HG02642 (cell line): ENCODE data around the gene USP12.
"Not testable (repeated sequence)": the region's sequence is repeated elsewhere in the genome, so short reads cannot be mapped to it uniquely, and the experiment has no call there.

Experiments used
- ATAC-seq: cut with Tn5 transposase; IDR thresholded peaks from one replicate; pipeline ENCODE4 v1.9.1; 2021; ENCODE audit warnings: mild to moderate bottlenecking; ENCODE audit not compliant: unreplicated experiment, poor library complexity

The USP12 gene

DNA sequence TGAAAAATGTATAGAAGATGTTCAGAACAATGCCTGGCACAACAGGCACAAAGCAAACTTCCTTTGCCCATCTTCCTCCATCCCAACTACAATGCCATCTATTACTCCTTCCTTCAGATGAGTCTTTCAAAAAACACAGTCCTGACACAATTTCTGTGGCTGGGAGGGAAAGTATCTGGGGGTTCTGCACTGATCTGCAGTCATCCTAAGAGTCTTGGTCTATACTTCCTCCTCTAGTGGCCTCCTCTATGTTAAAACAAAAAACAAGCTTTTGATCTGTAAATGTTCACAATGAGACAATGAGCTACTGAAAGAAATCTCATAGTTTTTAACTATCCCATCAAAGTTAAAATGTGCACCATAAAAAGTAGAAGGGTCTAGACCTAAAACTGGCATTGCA, 44.8 kb downstream of the USP12 start:
- ATAC-seq = no peak

DNA sequence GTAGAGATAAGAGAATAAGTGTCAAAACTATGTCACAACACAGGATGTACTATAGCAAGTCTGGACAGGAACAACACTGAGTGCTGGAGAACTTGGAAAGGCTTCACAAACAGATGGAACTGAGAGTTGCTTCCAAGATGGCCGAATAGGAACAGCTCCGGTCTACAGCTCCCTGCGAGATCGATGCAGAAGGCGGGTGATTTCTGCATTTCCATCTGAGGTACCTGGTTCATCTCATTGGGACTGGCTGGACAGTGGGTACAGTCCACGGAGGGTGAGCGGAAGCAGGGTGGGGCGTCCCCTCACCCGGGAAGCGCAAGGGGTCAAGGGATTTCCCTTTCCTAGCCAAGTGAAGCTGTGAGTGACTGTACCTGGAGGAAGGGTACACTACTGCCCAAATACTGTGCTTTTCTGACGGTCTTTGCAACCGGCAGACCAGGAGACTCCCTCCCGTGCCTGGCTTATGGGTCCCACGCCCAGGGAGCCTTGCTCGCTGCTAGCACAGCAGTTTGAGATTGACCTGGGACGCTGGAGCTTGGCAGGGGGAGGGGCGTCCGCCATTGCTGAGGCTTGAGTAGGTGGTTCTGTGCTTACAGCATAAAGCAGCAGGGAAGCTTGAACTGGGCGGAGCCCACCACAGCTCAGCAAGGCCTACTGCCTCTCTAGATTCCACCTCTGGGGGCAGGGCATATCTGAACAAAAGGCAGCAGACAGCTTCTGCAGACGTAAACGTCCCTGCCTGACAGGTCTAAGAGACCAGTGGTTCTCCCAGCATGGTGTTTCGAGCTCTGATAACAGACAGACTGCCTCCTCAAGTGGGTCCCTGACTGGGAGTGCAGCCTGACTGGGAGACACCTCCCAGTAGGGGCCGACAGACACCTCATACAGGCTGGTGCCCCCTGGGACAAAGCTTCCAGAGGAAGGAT, 46.0 kb downstream of the USP12 start:
- ATAC-seq = no peak

DNA sequence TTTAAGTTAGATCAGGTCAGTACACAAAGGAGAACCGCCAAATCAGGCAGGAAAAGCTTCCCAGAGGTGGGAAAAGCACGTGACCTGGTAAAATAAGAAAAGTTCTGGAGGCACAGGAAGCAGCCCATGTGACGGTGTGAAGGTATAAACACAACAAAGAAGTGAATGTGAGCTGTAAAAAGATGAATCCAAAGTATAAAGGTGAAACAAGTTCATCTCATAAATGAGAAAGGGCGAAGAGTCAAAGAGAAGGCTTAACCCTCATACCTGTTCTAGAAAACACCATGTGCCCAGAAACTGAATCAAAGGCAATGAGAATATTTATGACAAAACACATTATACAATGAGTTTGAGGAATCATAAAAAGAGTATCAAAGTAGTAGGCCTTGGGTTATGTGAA, 47.0 kb downstream of the USP12 start:
- ATAC-seq = no peak

DNA sequence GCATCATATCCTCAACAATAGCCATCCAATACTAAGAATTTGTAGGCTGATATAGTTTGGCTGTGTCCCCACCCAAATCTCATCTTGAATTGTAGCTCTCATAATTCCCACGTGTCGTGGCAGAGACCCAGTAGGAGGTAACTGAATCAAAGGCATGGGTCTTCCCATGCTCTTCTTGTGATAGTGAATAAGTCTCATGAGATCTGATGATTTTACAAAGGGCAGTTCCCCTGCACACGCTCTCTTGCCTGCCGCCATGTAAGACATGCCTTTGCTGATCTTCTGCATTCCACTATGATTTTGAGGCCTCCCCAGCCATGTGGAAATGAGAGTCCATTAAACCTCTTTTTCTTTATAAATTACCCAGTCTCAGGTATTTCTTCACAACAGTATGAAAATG, 48.2 kb downstream of the USP12 start:
- ATAC-seq = not testable (repeated sequence)

DNA sequence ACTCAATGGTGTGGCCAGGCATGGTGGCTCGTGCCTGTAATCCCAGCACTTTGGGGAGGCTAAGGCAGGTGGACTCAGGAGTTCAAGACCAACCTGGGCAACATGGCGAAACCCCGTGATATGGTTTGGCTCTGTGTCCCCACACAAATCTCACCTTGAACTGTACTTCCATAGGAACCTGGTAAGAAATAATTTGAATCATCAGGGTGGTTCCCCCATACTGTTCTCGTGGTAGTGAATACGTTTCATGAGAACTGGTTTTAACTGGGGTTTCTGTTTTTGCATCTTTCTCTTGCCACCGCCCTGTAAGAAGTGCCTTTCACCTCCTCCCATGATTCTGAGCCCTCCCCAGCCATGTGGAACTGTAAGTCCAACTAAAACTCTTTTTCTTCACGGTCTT, 49.6 kb downstream of the USP12 start:
- no peak for ATAC-seq

DNA sequence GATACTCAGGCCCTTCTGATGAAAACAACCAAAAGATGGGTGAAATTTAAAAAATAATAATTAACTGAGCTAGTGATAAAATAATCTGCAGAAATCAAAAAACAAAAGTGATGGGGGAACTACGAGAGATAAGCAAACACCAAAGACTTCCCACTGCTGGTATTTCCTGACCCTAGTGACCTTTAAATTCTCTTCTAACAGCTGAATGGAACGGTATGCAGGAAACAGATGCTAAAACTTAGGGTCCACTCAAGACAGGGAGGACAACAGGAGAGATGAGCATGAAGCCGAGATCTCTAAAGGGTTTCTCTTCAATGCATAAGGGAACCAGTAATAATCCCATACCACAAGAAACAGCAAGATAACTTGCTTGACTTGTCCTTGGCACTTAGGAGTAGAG, 50.8 kb downstream of the USP12 start:
- ATAC-seq = no peak

DNA sequence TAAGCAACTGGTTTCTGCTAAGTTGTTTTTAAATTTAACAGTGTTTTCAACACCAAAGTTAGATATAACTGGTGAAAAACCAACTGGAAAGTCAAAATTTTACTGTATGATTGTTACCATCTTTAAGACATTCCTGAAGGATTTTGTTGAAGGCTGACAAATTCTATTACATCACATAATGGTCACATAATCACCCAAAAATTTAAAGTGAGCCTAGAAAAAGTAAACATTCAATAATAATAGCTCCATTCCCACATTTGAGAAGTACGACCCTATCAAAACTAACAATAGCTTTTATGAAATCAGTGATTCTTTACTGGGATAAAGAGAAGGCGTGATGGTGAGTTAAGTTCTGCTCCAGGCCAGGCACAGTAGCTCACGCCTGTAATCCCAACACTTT, 51.6 kb downstream of the USP12 start:
- ATAC-seq = no peak

DNA sequence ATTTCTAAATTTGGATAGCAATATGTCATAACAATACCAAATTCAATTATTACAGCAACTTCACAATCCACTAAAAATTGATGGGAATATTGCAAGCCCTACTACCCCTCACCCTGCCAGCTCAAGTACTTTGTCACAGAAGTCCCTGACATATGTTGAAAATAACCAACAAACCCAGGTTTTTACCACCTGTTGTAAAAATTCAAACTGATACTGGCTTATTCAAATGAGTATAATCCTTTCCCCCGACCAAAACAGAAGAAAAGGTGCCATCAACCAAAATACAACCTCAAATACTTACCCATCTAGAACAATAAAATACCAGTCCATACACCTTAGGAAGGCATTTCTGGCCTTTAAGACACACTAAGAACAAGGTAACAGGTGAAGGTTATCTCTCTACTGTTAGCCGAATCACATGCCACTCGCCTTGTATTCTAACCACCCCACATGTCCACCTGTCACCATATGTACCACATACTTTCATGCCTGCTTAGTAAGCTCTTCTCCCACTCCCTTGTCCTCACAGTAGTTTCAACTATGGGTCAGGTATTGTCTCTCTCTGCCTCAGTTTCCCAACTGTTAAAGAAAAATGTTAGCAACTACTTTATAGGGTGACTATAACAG, 53.1 kb downstream of the USP12 start:
- no peak for ATAC-seq

DNA sequence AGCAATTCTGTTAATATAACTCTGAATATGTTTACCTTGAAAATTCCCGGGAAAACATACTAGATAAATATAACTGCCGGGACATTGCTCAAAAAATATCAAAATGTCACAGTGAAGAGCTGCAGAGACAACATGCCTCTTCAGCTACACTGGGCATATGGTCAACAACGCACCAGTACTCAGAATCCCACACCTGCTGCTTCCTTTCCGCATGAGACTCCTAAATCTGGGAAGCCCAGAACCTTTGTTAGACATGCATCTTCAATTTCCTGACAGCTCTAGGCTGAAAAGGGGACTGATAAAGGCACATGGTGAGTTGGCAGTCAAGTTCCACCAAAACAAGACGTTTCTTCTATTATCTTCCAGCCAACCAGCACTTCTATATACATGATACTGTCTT, 53.7 kb downstream of the USP12 start:
- ATAC-seq = no peak

DNA sequence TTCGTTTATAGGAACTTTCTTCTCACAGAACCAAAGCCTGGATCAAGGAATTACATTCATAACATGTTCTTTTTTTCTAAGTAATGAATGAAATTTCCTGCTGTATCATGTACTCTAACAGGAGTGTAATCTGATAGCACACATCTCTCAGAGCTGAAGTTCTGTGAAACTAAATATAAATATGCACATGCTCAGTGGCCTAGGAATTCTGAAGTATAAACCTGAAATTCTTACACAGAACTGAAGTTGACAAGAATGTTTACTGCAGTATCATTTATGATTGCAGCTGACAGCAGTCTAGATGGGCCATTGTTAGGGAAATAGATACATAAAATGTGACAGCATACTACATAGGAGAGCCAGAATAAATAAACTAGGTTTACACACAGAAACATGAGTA, 54.5 kb downstream of the USP12 start:
- no peak for ATAC-seq

DNA sequence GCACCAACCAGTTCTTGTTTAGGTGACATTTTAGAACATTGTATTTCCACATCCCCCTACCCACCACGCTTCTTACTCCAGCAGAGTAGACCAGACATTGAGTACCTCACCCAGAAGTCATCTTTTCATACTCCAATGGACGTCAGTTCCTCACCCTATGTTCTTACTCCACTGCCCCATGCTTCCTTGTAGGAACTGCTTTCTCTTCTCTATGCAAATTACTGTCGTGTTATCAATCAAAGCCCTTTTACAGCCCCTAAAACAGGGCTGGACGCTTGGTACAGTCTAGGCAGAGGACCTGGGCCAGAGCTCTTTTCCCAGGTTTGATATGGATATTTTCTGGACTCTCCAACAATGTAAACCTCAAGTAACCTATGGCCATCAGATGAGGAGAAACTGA, 58.2 kb downstream of the USP12 start:
- ATAC-seq = no peak

DNA sequence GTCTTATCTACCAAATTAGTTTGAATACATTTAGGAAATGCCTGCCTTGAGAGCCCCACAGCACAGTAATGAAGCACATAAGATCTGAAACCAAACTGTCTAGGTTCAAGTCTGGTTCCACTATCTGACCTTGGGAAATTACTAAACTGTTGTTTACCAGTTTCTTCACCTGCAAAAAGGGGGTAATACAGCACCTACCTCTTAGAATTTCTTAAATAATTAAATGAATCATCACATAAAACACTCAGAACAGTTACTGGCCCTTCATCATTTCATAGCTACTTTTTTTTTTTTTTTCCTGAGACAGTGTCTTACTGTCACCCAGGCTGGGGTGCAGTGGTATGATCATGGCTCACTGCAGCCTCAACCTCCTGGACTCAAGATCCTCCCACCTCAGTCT, 59.6 kb downstream of the USP12 start:
- ATAC-seq = no peak

DNA sequence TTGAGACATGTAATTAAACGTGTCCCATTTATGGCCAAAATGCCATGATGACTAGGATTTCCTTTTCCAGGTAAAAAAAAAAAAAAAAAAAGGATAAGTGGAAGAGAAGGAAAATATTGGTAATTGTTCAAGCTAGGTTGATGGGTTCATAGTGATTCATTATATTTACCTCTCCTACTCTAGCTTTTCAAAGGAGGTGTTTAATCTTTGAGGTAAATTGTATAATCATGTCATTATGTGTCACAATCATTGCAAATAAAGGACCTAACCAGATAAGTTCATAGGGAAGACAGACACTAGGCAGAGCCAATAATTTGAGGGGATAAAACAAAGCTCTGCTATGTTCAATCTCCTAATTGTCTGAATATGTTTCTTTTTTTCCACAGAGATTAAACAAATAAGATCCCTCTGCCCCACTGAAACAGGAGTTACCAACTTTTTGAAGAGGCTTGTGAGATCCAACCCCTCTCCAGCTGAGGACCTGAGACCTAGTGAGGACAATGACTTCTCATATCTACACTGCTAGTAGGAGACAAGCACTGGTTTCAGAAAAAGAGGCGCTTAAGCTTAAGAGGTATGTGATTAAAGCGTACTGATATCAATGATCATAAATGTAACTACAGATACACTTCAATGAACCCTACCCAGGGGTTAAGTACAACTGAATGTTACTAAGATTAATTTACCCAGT, 61.4 kb downstream of the USP12 start:
- no peak for ATAC-seq

DNA sequence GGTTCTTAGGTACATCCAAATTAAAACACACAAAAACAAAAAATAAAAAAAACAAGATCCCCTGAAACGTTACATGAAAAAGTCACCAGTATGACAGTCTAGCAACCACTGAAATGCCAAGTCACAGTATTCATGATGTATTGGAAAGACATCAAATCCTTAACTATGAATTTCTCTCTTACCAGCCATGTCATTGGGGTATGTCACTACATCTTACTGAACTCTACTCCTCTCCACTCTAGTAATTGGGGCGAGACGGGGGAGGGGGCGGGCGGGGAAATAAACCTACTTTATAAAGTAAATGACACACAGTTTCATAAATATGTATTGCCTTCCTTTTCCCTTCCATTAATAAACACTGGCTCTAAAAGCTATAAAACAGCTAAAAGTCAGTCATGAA, 65.5 kb downstream of the USP12 start:
- no peak for ATAC-seq

DNA sequence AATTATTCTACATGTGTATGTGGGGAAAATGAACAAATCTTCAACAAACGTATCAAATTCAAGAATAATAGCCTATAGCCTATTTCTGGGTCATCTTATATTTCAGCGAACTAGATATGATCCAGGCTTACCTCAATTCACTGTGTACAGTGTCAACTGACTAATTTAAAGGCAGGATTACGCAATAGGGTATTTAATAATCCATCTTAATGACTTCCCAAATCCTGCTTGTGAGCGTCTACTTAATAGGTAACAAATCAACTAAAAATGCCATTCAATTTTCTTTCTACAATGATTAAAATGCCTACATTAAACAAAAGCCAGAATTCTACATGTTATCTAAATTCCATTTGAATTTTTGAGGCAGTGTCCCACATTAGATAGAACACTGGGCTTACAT, 67.0 kb downstream of the USP12 start:
- no peak for ATAC-seq

DNA sequence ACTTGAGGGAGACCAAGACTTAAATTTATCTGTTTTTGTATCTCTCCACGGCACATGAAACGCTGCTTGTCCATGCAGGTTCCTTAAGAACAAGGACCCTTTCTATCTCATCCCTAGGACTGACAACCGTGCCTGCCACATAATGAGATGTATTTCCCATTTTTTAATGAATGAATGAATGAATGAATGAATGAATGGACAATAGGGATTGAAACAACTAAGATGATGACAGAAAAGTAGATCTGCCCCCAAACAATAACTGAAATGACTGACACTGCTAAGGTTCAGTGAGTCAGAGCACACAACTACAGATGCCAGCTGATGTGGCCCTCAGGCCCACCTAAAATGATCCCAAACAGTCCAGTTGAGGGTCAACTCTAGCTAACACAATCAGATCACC, 69.8 kb downstream of the USP12 start:
- no peak for ATAC-seq

DNA sequence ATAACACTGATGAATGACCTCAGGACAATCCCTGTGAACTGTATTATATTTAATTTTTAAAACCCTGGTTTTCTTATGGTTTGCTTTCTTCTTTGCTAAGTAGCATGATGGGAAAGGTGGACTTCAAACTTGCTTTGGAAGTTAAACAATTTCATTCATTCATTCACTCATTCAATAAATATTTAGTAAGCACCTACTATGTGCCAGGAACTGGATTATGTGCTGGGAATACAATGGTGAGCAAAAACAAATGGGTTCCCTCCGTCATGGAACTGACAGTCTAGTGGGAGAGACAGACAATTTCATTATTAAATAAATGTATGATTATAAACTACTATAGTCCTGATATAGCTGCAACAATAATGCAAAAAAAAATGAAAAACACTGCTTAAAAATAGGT, 70.3 kb downstream of the USP12 start:
- ATAC-seq = no peak

DNA sequence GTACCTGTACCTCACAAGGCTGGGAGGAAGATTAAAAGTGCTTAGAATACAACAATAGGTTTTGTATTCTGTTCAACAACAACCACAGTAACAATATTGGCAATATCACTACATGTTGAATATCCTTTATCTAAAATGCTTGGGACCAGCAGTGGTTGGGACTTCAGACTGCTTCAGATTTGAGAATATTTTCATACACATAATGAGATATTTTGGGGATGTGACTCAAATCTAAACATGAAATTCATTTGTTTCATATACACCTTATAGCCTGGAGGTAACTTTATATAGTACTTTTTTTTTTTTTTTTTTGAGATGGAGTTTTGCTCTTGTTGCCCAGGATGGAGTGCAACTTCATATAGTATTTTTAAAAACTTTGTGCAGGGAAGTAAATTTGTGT, 73.9 kb downstream of the USP12 start:
- no peak for ATAC-seq

DNA sequence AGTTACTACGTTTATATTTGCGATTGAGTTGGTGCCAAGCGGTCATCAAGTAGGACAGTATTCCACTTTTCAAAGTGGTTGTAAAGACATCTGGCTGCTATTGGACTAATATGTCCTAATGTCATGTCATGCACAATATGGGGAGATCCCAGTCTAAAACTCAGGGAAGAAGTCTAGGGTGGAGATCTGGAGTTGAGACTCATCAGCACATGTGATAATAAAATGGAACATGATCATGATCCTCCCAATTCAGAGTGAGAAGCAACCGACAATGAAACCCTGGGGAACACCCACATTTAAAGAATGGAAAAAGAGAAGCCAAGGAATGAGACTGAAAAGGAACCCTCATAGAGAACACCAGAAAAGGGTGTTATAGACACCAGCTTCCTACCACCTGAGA, 80.2 kb downstream of the USP12 start:
- no peak for ATAC-seq

DNA sequence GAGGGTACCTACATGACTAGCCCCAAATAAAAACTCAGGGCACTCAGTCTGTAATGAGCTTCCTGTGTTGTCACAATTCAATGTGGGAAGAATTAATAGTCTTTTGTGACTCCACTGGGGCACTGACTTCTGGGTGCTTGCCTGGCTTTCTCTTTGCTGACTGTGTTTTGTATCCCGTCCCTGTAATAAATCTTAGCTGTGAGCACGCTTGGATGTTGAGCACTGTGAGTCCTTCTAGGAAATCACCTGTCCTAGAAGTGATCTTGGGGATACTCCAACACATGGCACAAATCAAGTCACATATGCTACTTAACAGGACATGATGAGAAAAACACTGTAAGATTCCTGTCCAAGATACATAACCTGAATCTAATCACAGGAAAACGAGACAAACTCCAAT, 83.0 kb downstream of the USP12 start:
- ATAC-seq = no peak

DNA sequence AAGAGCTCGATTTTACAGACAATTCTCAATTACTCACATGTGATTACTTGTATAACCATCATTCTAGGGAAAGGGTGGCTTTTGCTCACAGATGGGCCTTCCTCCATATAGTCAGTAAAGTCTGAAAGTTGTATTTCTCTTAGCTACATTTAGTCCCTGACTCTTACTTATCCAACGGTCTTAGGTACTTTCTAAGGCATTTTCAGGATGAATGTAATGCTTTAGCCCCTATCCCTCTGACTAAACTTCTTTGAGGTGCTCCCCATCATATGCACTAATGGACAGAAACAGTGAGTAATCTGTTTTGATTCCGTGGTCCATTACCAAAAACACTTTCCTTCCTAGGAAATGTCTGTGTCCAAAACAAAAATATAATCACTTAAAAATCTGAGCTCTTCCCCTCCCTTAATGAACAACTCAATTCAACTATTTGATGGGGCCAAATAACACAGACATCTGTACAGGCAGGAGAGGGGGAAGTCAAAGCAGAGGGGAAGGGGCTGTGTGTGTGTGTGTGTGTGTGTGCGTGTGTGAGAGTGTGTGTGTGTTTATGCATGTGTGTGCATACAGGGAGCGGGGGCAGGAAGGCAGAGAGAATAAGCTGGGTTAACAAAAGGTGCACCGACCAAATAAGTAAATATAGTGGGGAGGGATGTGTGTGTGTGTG, 84.9 kb downstream of the USP12 start:
- ATAC-seq = no peak
